Stimulated activated CD8-positive, alpha-beta memory T cell treated with anti-CD3 and anti-CD28 coated beads, Interleukin-4, amount 100 ng/mL, for 24 hours (primary cell): Measurements from ENCODE around the gene AMOTL2.

Experiments used
- DNase-seq: peaks from one replicate; pipeline ENCODE4 v3.0.0-alpha.2; 2020; ENCODE audit warnings: low read depth

The AMOTL2 gene

DNA sequence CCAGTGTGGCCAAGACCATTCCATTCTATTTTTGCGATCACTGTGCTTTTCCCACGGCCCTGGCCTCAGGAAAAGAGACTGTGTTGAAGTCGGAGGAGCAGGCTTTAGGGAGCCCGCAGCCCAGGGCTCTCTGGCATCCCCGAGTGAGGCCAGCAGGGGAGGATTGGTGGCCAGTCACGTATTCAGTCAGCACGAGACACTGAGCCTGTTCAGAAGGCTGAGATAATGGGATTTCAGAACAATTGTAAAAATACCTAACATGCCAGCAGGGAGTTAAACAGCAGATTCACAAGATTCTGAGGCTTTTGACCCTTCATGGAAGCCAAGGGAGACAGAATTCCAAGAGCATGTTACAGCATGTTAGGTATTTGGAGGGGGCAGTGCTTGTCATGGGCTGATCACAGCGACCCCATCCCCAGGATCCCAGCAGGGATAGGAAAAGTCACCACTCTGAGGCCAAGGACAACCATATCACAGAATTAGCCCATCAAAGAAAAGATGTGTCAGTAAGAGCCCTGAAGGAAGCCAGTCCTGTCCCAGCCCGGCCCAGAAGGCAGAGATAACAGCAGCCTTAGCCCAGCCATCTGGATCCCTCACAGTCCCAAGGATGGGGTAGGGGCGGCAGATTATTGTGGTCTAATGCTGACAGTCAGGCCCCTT, 40.6 kb downstream of the AMOTL2 start:
- no peak for DNase-seq

DNA sequence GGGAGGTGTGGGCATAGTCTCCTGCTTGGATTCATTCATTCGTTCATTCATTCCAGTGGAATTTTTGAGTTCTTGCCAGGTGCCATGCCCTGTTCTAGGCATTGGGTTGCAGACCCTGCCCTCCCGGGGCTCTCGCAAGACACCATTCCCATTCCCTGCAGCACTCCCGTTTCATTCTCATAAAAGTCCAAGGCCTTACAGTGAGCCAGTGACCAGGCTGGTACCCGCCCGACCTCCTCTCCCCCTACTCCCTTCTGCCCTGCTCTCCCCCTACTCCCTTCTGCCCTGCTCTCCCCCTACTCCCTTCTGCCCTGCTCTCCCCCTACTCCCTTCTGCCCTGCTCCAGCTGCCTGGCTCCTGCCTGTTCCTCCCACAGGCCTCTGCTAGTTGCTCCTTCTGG, 41.9 kb downstream of the AMOTL2 start:
- no peak for DNase-seq

DNA sequence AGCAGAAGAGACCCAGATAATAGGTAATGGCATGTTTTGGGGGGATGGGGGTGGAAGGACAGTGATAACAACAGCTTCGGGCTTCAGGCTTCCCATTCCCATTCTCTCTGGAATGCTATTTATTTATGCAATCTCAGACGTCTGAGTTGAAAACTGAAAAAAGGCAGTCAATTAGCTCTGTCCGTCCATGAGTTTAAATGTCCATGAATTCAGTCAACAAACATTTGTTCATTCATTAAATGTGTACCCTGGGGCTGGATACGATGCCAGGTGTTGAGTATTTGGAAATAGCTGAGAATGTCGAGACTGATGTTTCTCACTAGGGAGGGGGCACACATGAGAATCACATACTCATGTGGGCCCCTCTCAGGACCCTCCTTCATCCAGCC, 42.4 kb downstream of the AMOTL2 start:
- no peak for DNase-seq

DNA sequence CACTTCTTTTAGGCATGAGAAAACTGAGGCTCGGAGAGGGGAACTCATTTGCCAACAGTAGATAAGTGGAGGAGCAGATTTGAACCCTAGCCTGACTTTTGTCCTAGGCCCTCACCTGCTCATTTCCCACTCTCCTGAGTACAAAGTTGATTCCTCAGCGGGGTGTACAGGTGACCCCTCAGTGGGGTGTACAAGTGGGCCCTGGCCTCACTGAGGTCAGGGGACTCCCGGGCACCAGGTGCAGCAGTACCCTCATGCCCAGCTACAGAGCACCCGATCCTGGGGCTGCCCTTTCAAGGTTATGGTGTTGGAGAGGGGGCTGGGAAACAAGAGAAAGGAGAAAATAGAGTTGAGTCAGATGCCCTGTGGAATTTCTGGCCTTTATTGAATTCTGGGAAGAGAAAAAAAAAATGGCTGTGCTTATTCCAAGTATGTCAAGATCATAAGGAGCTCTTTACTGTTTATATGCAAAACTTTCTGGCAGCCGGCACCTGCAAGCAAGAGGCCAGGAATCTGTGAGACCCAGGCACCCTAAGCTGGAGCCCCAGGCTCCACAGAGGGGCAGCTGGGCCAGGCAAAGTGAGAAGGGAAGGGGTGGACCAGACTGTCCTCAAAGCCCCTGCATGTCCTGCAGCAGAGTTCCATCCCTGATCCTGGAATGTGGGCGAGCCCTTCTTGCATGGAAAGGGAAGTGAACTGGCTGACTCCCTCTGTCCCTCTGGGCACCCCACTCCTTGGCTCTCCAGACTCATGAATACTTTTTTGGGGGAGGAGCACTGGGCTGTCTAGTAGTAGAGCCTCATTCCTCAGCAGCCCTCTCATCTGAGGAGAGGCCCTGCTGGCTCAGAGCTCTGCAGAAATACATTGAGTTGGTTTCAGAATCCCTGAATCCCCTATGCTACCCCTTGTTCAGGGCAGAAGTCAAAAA, 43.1 kb downstream of the AMOTL2 start:
- no peak for DNase-seq

DNA sequence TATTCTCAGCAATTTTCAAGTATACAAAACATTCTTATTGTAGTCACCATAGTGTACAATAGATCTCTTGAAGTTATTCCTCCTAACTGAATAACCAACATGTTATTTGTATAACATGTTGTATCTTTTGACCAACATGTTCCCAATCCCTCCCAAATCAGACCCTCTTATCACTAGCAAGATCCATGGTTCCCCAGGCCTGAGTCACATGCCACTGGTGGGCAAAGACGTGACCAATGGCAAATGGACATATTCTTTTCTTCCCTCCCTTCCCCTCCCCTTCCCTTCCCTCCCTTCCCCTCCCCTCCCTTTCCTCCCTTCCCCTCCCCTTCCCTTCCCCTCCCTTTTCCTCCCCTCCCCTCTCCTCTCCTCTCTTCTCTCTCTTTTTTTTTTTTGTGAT, 45.4 kb downstream of the AMOTL2 start:
- DNase-seq = no peak

DNA sequence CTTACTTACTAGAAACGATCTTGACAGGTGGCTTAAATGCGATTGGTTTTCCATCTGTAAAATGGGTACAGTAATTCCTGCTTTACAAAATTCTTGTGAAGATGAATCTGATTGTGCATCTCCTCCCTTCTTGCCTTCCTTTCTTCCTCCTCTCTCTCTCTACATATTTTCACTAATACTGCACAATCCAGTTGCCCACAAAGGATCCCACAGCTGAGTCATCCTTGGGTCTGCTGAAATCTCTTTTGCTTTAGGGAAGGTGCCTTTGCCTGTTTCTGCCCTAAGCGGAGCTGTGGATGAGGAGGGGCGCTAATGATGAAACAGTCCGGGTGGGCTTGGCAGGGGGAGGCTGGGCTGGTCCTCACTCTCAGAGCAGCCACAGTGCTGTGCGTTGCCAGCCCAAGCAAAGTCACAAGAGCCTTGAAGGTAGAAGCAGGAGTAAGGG, 46.1 kb downstream of the AMOTL2 start:
- DNase-seq = no peak

DNA sequence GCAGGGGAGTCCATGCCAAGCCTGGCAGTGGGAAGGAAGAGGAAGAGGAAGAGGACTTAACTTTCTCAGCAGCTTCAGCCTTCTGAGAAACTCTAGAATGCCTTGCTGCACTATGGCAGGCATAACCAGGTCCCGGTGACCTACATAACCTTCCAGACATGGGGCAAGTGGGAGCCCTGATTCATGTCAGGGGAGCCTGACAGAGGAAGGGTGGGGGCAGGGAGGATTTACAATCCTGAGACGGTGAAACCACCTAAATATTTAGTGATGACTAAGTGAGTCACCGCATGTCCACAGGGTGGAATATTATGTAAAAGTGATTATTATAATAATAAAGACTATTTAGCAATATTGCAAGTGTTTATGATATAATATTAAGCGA, 46.7 kb downstream of the AMOTL2 start:
- no peak for DNase-seq

DNA sequence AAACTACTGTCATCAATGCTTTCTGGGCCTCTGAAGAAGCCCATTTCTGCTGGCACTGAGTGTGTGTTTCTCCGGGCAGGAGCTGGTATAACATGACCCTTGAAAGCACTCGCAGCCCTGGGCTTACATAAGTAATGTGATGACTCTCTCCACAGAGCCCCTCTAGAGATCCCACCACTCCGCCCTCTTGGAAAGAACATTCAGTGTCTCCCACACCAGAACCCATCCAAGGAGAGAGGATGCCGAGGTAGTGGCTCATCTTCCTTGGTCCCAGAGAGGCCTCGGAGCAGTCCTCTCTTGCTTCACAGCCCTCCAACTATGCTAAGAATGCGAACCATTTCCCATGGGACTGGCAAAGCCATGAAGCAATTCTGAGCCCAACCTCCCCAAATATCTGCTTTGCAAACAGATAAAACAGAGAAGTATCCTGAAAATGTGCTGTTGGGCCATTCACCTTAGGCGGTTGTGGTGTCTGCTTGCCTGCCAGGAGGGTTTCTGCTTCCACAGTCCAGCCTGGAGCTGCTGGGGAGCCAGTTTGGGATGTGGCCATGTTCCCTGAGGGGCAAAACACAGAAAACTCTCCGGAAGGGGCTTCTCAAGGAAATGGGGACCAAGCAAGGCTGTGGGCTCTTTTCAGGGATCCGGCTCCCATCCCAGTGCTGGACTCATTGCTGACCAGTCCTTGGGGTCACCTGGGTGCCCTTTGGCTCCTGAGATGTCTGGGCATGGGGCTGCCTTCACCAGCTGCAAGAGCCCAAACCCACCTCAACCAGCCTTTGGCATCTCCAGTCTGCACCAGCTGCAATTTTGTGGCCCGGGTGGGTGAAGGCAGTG, 47.3 kb downstream of the AMOTL2 start:
- no peak for DNase-seq

DNA sequence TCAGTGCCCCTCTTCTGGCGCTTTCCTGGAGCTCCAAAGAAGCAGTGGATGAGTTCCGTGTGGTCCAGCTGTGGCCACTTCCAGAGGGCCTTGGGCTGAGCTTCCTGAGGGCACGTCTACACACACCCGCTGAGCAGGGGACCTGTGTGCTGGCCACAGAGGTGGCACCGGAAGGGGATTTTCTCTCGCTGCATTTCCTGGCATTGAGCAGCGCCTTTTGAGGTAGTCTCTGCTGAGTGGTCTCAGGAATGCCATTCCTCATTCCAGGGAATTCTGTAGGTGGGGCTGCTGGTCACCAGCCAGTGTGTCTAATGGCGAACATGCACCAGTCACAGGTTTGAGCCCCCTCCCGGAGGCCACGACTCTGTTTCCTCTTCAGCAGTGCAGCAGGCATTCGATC, 48.1 kb downstream of the AMOTL2 start:
- no peak for DNase-seq

DNA sequence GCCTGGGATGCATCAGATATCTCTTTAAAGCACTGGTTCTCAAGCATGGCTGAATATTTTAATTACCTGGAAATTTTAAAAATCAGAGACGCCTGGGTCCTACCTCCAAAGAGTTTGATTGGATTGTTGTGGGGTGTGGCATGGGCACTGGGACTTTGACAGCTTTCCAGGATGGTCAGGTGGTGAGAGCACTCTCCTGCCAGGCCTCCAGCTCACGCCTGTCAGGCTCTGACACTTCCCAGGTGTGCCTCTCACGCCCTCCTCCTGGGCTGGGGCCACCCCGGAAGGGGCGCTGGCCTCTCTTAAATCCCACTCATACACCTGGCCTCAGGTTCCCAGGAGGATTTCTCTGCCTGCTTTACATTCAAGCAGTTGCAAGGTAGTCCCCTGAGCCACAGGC, 48.5 kb downstream of the AMOTL2 start:
- DNase-seq = no peak

DNA sequence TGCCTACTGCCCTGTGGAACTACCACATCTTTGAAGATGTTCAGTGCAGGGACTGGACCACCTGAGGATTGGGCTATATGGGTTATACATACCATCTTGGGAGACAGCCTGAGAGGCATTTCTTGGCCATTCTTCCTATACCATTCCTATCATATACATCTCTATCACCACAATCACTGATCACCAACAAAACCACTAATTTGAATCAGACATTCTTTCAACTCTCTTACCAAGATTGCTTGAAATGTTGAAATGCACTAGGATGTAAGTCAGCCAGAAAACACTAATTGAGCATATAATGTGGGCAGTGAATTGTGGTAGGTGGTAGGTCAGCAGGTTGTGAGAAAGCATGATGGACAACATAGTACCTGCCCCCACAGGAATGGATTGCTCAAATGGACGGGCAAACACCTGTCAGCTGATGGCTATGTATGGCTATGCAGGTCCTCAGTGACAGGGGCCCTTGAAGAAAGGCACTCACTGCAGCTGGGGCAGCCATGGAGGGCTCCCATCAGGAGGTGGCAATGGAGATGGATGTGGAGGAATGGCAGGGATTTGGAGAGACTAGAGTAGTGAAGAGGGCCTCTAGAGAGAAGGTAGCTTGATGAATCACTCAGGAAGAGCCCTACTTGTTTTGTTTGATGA, 49.1 kb downstream of the AMOTL2 start:
- no peak for DNase-seq

DNA sequence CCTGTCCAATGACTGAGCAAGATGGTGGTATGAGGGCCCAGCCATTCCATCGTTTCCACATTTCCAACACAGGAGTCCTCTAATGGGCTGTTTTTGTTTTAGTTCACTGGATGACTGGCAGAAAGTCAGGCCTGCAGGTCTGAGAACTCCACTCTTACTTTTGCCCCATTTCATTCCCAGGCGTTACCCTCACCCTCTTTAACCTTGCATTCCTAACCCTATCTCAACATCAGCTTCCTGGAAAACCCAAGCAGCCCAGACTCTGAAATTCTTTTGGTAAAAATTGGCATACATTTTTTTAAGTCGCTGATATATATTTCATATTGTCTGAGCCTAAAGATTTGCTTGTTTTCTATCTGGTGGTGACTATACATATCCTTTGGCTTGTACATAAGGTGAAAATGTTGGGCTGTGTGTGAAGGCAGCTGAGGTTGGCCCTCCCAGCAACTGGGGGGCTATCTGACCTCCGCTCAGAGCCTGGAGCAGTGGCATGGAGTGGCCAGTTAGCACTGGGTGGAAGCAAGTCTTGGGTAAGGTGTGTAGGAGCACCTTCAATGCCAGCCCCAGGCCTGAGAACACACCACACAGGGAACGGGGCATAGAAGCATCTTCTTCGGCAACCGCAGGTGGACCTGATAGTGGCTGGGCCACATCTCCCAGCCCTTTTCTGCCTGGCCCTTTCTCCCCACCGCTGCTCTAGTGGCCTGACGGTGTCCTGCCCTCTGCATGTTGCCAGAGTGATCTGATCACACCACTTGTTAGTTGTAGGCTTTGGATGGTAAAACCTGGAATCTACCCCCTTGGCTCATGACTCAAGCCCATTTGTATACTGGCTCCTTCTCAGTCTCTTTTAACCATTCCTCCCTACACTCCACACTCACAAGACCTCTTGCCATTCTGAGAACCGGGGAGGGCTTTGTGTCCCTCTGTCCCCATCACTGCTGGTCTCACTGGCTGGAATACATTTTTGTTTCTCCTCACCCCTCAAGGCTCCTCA, 50.0 kb downstream of the AMOTL2 start:
- no peak for DNase-seq

DNA sequence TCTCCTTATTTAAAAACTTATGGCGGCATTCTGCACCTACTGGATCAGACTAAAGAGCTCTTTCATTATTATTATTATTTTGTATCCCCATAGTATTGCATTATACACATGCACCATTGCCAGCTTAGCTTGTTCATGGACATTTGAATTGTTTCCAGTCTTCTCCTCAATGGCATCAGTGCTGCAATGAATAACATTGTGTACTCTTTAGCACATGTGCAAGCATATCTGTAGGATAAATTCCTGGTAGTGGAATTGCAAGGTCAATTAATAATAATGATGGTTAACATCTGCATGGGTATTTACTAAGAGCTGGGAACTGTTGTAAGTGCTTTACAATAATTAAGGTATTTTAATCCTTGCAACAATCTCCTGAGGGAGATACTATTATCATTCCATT, 52.0 kb downstream of the AMOTL2 start:
- DNase-seq = no peak

DNA sequence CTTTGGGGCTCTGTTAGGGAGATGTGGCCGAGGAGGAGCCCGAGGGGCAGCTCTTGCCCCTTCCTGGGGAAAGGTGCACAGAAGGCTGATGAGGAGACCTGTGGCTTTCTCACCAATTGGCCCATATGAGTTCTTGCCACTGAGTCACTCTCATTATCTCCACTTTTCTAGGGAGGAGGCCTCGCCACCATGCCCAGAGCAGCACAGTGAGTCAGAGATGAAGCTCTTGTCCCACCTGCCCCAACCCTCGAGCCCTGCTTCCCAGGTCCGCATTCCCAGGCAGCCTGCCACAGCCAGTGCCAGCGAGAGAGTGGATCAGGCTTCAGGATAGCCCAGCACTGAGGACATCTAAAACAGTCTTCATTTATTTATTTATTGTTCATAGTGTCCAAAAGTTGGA, 53.5 kb downstream of the AMOTL2 start:
- no peak for DNase-seq

DNA sequence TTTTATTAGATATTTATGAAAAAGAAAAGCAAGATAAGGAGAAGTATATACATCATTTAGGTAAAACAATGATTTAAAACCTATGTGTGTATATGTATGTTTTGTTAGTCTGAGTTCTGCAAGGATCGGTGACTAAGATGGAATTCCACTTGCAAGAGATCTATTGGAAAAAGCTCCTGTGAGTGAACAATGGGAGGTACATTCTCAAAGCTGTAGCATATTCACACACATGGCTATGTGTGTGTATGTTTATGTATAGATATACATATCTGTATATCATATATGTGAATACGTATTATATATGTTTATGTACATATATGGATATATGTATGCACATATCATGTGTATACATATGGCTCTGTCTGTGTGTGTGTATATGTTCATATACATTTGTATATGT, 54.3 kb downstream of the AMOTL2 start:
- no peak for DNase-seq

DNA sequence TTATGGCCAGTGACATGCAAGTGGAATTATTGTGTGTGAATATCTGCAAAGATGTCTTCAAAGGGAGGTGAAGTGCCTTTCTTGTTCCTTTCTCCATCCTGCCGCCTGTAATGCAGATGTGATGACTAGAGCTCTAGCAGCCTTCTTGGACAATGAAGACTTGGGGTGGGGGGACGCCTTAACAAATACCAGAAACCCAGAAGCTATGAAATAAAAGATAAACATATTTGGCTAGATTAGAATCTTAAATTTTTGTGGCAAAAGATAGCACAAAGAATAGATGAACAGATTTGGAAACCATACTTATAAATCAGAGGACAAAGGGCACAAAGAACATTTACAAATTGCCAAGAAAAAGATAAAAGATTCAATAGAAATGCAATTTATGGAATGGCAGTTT, 56.1 kb downstream of the AMOTL2 start:
- no peak for DNase-seq

DNA sequence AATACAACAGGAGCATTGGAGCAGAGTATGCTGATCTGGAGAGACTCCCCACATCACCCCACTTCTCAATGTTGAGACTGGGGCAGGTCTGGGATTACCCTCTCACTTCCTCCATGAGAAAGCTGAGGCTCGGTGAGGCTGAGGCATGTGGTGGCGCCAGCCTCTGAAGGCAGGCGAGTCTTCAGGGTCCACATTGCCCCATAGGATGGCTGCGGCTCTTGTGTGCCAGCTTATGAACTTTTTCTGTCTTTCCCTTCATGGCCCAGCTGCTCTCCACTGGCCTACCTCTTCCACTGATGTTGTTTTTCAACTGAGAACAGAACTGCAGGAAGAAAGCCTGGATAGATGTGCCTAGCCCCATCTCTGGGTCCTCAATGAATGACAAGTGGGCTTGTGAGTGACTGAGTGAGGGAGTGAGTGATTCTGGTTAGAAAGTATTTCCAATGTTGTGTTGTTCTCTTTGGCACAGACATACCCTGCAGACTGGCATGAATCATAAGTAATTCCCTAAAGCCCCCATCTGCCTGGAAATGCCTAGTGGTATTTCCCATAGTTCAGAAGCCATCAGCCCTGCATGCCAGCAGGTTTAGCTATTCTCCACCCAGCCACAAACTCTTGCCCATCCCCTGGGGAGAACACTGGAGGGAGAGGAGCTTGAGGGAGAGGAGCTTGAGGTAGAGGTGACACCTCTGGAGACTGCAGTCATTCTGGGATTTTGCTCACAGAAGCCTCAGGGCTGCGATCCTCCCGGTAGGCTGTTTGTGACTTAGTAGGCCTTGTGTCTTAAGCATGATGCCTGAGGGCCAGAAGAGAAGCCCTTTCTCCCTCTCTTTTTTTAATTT, 56.9 kb downstream of the AMOTL2 start:
- DNase-seq = no peak

DNA sequence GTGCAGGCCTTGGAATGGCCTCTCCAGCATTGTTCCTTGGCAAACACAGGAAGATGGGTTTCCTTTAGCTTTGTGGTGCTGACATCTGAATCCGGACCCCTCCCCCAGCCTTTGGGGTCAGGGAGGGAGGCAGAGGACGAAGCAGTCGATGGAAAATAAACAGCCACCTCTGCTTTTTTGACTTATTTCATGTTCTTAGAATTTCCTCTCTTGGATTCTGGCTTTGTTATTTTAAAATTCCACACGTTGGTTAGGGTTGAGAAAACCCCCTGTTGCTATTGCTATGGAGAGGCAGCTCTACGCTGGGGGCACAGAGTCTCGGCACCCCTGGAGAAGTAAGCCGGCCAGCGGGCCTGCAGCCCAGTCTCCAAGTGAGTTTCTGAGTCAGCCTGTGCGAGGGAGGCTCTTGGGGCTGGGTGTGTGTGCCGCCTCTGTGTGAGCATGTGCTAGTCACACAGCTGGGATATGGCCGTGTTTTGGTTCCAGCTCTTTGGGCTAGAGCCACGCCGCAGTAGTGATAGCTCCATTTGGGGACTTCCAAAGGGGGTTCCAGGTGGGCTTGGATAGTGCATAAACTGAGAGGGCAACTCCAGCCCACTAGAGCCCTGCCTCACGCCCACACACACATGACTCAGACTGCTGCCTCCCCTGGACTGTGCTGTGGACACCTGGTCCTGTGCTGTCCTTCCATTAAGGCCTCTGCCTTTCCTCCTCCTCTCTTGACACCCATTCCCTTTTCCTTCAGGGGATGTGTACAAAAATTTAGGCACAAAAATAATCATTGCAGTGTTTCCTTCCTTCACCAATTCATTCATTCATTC, 58.8 kb downstream of the AMOTL2 start:
- no peak for DNase-seq
